ENCODE results near the gene STAP1. TPM values are rescaled to one million over a fixed set of nuclear protein-coding genes. Genes with fewer than 3 reads are reported as not detected.

STAP1 gene, protein sequence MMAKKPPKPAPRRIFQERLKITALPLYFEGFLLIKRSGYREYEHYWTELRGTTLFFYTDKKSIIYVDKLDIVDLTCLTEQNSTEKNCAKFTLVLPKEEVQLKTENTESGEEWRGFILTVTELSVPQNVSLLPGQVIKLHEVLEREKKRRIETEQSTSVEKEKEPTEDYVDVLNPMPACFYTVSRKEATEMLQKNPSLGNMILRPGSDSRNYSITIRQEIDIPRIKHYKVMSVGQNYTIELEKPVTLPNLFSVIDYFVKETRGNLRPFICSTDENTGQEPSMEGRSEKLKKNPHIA
- total RNA-seq, result 10 to 100 TPM in 3 of 5 experiments, 1 to 10 TPM in 2; 3.3 to 39.1 (median 15.0) TPM
- 1 to 10 TPM; 9.7 to 9.9 TPM for polyA plus RNA-seq
- total RNA-seq, result 12.7 reads per million, percentile 40 among the genes with 10 or more reads in this experiment

DNA sequence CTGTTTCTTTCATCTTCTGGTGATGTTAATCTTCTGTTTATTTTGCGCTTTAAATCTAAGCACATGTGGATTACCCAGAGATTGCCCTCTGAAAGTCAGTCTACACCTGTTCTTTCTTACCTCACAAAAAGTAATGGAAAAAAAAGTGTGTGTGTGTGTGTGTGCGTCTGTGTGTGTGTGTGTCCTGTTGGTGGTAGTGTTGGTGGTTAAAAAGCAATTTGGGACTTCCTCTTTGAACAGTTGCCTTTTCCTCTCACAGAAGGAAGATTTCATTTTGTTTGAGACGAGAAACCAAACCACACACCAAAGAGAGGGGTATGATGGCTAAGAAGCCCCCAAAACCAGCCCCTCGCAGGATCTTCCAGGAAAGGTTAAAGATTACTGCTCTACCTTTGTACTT, at the start of gene STAP1:
TSS of gene STAP1 (plus strand) at position 235 of the 400 bp plus-strand sequence. CDS start at position 318, 83 bp downstream.
- H3K4me1 ChIP-seq (ENCODE audit: control insufficient read depth in 2 of 2, insufficient read depth in 2 of 2, low read length in 2 of 2), result peaks cover 3 to 12% of the 10 kb centered on the region in 2 donors
- H3K36me3 ChIP-seq (ENCODE audit: control insufficient read depth in 2 of 3, insufficient read depth in 3 of 3, low read length in 3 of 3), result no peaks in the 10 kb centered on the region
- H3K27me3 ChIP-seq (ENCODE audit: control insufficient read depth in 2 of 2, insufficient read depth in 2 of 2, low read length in 2 of 2), result no peaks in the 10 kb centered on the region
- intact Hi-C loops (cut with micrococcal nuclease), result loop anchor here (1.0 to 2.0 kb wide), 7 partner anchors 9 to 74 kb away; partner anchors contain the start of gene CENPC (in 2 of the 2)
- DNase-seq (peak in 7 of 9 donors; percentile 54 to 80 (median 68)), ATAC-seq (peak; percentile 79)
- Mint-ChIP-seq H3K9me3 (no peaks in the 10 kb centered on the region), H3K4me3 (peak within 1 kb of the TSS; percentile 74 to 93 (median 86)), H3K27ac (peak within 1 kb of the TSS; percentile 82 to 95 (median 91)), H3K4me1 (peaks cover 13 to 82% (median 52%) of the 10 kb centered on the region in 7 donors), H3K27me3 (no peaks in the 10 kb centered on the region), H3K36me3 (peaks cover 0 to 25% (median 10%) of the 10 kb centered on the region in 5 donors)
- ChIA-PET CTCF (interaction anchor here (0.9 kb wide), 1 partner anchor 22 kb away, joined by 3 read pairs; no protein-coding TSS in a partner anchor), POLR2A (interaction anchor here (1.0 to 1.3 kb wide), 4 partner anchors 9 to 129 kb away, joined by 3 to 6 read pairs (median 4); no protein-coding TSS in a partner anchor)
- H3K27ac ChIP-seq (ENCODE audit: low read depth, low read length), result peak within 1 kb of the TSS; percentile 59
- H3K4me3 ChIP-seq (ENCODE audit: low read length), result peak within 1 kb of the TSS; percentile 54
- no peaks in the 10 kb centered on the region for H3K9me3 ChIP-seq (ENCODE audit: control insufficient read depth in 2 of 3, low read length in 3 of 3)

DNA sequence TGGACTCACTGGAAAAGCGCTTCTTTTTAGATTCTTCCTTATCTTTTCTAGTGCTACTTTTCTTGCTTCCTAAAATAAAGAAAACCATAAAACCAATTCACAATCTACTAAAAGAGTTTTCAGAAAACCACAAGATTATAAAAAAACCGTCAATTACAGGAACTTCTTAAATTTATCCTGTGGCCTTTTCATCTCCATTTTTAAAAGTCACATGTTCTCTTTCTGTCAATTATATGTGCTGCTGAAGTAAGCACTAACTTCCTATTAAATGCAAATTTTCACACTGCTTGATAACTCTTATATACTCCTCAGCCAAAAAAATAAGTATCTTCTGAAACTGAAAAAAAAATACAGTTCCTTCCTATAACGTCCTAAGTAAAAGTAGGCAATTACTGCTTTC, 46.0 kb upstream of the STAP1 start:
- intact Hi-C loops (cut with micrococcal nuclease), result no loop called here
- H3K27ac ChIP-seq (ENCODE audit: low read depth, low read length), result no peak overlapping the region
- H3K4me3 ChIP-seq (ENCODE audit: low read length), result no peak overlapping the region
- Mint-ChIP-seq H3K27me3 (no peaks in the 10 kb centered on the region), H3K4me1 (peaks cover 18 to 58% (median 34%) of the 10 kb centered on the region in 7 donors), H3K9me3 (no peaks in the 10 kb centered on the region), H3K27ac (peak overlapping the region in 5 of 9 donors; percentile 15 to 63 (median 40)), H3K4me3 (peak overlapping the region in 1 of 10 donors; percentile 33), H3K36me3 (peaks cover 15 to 72% (median 58%) of the 10 kb centered on the region in 5 donors)
- H3K27me3 ChIP-seq (ENCODE audit: control insufficient read depth in 2 of 2, insufficient read depth in 2 of 2, low read length in 2 of 2), result no peaks in the 10 kb centered on the region
- CTCF ChIA-PET, result no interaction called here
- ATAC-seq, result no peak
- DNase-seq, result no peak
- H3K36me3 ChIP-seq (ENCODE audit: control insufficient read depth in 2 of 3, insufficient read depth in 3 of 3, low read length in 3 of 3), result peaks cover 5 to 51% (median 25%) of the 10 kb centered on the region in 3 experiments
- H3K4me1 ChIP-seq (ENCODE audit: control insufficient read depth in 2 of 2, insufficient read depth in 2 of 2, low read length in 2 of 2), result peaks cover 0 to 8% of the 10 kb centered on the region in 2 donors
- POLR2A ChIA-PET, result no interaction called here
- no peaks in the 10 kb centered on the region for H3K9me3 ChIP-seq (ENCODE audit: control insufficient read depth in 2 of 3, low read length in 3 of 3)

DNA sequence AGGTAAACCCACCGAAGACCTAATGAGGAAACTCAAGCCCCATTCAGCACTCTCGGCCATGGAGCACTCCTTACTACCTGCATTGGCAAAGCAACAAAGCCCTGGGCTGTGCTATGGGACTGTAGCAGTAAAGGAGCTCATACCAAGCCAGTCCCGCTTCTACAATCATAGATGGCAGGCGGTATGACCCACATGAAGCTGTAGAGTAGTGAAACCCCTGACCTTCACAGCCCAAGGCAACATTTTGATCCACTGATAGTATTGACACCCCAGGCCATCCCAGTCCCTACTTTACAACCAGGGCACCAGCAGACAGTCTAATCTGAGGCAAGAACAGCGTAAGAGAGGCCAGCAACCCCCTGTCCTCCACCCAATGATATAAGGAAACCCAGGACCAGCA, 38.4 kb upstream of the STAP1 start:
- ATAC-seq, result peak; percentile 39
- peak overlapping the region in 3 of 9 donors; percentile 6 to 60 (median 26) for H3K27ac Mint-ChIP-seq
- intact Hi-C loops (cut with micrococcal nuclease), result loop anchor here in 1 of 2 donors (2.0 kb wide), 1 partner anchor 15 kb away; no protein-coding TSS in a partner anchor
- no peaks in the 10 kb centered on the region for H3K27me3 Mint-ChIP-seq
- no peaks in the 10 kb centered on the region for H3K9me3 ChIP-seq (ENCODE audit: control insufficient read depth in 2 of 3, low read length in 3 of 3)
- H3K9me3 Mint-ChIP-seq, result peaks cover 0 to 12% (median 0%) of the 10 kb centered on the region in 11 donors
- no peak for DNase-seq
- H3K36me3 Mint-ChIP-seq, result peaks cover 0 to 64% (median 49%) of the 10 kb centered on the region in 5 donors
- H3K27ac ChIP-seq (ENCODE audit: low read depth, low read length), result no peak overlapping the region
- H3K27me3 ChIP-seq (ENCODE audit: control insufficient read depth in 2 of 2, insufficient read depth in 2 of 2, low read length in 2 of 2), result no peaks in the 10 kb centered on the region
- no peak overlapping the region for H3K4me3 ChIP-seq (ENCODE audit: low read length)
- POLR2A ChIA-PET, result no interaction called here
- peak overlapping the region in 1 of 10 donors; percentile 1 for H3K4me3 Mint-ChIP-seq
- H3K4me1 Mint-ChIP-seq, result peaks cover 29 to 60% (median 44%) of the 10 kb centered on the region in 7 donors
- H3K4me1 ChIP-seq (ENCODE audit: control insufficient read depth in 2 of 2, insufficient read depth in 2 of 2, low read length in 2 of 2), result peaks cover 0 to 4% of the 10 kb centered on the region in 2 donors
- H3K36me3 ChIP-seq (ENCODE audit: control insufficient read depth in 2 of 3, insufficient read depth in 3 of 3, low read length in 3 of 3), result peaks cover 0 to 33% (median 3%) of the 10 kb centered on the region in 3 experiments
- CTCF ChIA-PET, result no interaction called here

DNA sequence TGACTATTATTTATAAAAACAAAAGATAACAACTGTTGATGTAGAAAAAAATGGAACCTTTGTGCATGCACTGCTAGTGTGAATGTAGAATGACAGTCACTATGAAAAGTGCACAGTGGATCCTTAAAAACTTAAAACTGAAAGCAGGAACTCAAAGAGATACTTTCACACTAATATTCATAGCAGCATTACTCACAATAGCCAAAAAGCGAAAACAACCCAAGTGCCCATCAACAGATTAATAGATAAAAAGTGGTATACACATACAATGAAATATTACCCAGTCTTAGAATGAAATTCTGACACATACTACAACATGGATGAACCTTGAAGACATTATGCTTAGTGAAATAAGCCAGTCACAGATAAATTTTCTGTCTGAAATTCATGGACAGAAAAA, 37.0 kb upstream of the STAP1 start:
- Histone ChIP-seq H3K9me3 (ENCODE audit: control insufficient read depth in 2 of 3, low read length in 3 of 3) (no peaks in the 10 kb centered on the region), H3K4me3 (ENCODE audit: low read length) (no peak overlapping the region), H3K27ac (ENCODE audit: low read depth, low read length) (no peak overlapping the region), H3K36me3 (ENCODE audit: control insufficient read depth in 2 of 3, insufficient read depth in 3 of 3, low read length in 3 of 3) (peaks cover 0 to 30% (median 3%) of the 10 kb centered on the region in 3 experiments), H3K27me3 (ENCODE audit: control insufficient read depth in 2 of 2, insufficient read depth in 2 of 2, low read length in 2 of 2) (no peaks in the 10 kb centered on the region), H3K4me1 (ENCODE audit: control insufficient read depth in 2 of 2, insufficient read depth in 2 of 2, low read length in 2 of 2) (peaks cover 0 to 4% of the 10 kb centered on the region in 2 donors)
- DNase-seq, result no peak
- intact Hi-C loops (cut with micrococcal nuclease), result loop anchor here in 1 of 2 donors (2.0 kb wide), 1 partner anchor 13 kb away; no protein-coding TSS in a partner anchor
- Mint-ChIP-seq H3K4me3 (peak overlapping the region in 1 of 10 donors; percentile 14), H3K27me3 (no peaks in the 10 kb centered on the region), H3K9me3 (peaks cover 0 to 20% (median 0%) of the 10 kb centered on the region in 11 donors), H3K36me3 (peaks cover 5 to 66% (median 53%) of the 10 kb centered on the region in 5 donors), H3K4me1 (peaks cover 39 to 68% (median 51%) of the 10 kb centered on the region in 7 donors), H3K27ac (peak overlapping the region in 3 of 9 donors; percentile 28 to 62 (median 59))
- ChIA-PET CTCF (no interaction called here), POLR2A (no interaction called here)
- no peak for ATAC-seq

DNA sequence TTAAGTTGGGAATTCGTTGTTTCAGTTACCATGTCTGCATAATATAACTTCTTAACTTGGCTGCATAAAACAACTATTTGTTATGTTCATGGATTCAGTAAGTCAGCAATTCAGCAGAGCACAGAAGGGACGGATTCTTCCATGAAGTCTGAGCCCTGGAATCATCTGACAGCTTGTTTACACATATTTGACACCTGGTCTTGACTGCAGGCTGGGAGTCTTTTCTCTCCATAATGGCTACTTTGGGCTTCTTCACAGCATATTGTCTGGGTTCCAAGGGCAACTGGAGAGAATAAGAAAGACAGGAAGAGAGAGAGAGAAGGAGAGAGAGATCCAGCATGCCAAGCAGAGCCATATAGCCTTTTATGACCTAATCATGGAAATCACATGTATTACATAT, 36.3 kb upstream of the STAP1 start:
- no peak for ATAC-seq
- intact Hi-C loops (cut with micrococcal nuclease), result no loop called here
- Mint-ChIP-seq H3K4me1 (peaks cover 44 to 74% (median 58%) of the 10 kb centered on the region in 7 donors), H3K36me3 (peaks cover 8 to 68% (median 53%) of the 10 kb centered on the region in 5 donors), H3K27me3 (no peaks in the 10 kb centered on the region), H3K4me3 (peak overlapping the region in 3 of 10 donors; percentile 2 to 44 (median 6)), H3K27ac (peak overlapping the region in 6 of 9 donors; percentile 2 to 94 (median 58)), H3K9me3 (peaks cover 0 to 20% (median 0%) of the 10 kb centered on the region in 11 donors)
- peaks cover 0 to 4% of the 10 kb centered on the region in 2 donors for H3K4me1 ChIP-seq (ENCODE audit: control insufficient read depth in 2 of 2, insufficient read depth in 2 of 2, low read length in 2 of 2)
- no peak overlapping the region for H3K4me3 ChIP-seq (ENCODE audit: low read length)
- no peak overlapping the region for H3K27ac ChIP-seq (ENCODE audit: low read depth, low read length)
- no peaks in the 10 kb centered on the region for H3K9me3 ChIP-seq (ENCODE audit: control insufficient read depth in 2 of 3, low read length in 3 of 3)
- peaks cover 0 to 27% (median 0%) of the 10 kb centered on the region in 3 experiments for H3K36me3 ChIP-seq (ENCODE audit: control insufficient read depth in 2 of 3, insufficient read depth in 3 of 3, low read length in 3 of 3)
- no peaks in the 10 kb centered on the region for H3K27me3 ChIP-seq (ENCODE audit: control insufficient read depth in 2 of 2, insufficient read depth in 2 of 2, low read length in 2 of 2)
- CTCF ChIA-PET, result no interaction called here
- POLR2A ChIA-PET, result no interaction called here
- DNase-seq, result no peak

DNA sequence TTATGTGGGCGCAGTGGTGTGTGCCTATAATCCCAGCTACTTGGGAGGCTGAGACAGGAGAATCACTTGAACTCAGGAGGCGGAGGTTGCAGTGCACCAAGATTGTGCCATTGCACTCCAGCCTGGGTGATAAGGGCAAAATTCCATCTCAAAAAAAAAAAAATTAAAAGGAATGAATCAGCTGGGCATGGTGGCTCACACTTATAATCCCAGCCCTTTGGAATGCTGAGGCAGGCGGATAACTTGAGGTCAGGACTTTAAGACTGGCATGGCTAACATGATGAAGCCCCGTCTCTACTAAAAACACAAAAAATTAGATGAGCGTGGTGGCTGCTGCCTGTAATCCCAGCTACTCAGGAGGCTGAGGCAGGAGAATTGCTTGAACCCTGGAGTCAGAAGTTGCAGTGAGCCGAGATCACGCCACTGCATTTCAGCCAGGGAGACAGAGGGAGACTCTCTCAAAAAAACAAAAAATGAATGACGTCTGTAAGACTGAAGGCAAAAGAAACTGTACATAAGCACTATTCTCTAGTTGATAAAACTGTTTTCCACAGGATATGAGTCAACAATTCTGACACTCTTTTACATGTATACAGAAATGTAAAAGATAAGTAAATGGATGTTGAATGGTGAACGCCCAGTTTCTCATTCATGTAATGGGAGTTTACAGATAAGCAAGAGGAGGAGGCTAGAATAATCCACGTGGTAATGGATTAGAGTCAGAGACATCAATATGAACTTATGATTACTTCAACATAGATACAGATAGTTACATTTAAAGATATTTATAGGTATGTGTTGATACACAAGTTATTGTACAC, 35.5 kb upstream of the STAP1 start:
- Mint-ChIP-seq H3K9me3 (peaks cover 0 to 20% (median 0%) of the 10 kb centered on the region in 11 donors), H3K27me3 (no peaks in the 10 kb centered on the region), H3K36me3 (peaks cover 8 to 68% (median 53%) of the 10 kb centered on the region in 5 donors), H3K4me3 (peak overlapping the region in 5 of 10 donors; percentile 12 to 57 (median 27)), H3K4me1 (peaks cover 46 to 82% (median 60%) of the 10 kb centered on the region in 7 donors), H3K27ac (peak overlapping the region in 7 of 9 donors; percentile 24 to 94 (median 48))
- ChIA-PET CTCF (interaction anchor here (0.5 kb wide), 1 partner anchor 21 kb away, joined by 3 read pairs; no protein-coding TSS in a partner anchor), POLR2A (no interaction called here)
- ATAC-seq (peak; percentile 64), DNase-seq (peak in 1 of 9 donors; percentile 35)
- Histone ChIP-seq H3K4me1 (ENCODE audit: control insufficient read depth in 2 of 2, insufficient read depth in 2 of 2, low read length in 2 of 2) (peaks cover 0 to 4% of the 10 kb centered on the region in 2 donors), H3K9me3 (ENCODE audit: control insufficient read depth in 2 of 3, low read length in 3 of 3) (no peaks in the 10 kb centered on the region), H3K27ac (ENCODE audit: low read depth, low read length) (no peak overlapping the region), H3K4me3 (ENCODE audit: low read length) (no peak overlapping the region), H3K27me3 (ENCODE audit: control insufficient read depth in 2 of 2, insufficient read depth in 2 of 2, low read length in 2 of 2) (no peaks in the 10 kb centered on the region), H3K36me3 (ENCODE audit: control insufficient read depth in 2 of 3, insufficient read depth in 3 of 3, low read length in 3 of 3) (peaks cover 0 to 22% (median 0%) of the 10 kb centered on the region in 3 experiments)
- intact Hi-C loops (cut with micrococcal nuclease), result loop anchor here in 1 of 2 donors (1.0 kb wide), 1 partner anchor 21 kb away; no protein-coding TSS in a partner anchor
